Lung (tissue), 12 donors: ENCODE measurements around the gene S1PR5. TPM values are rescaled to one million over a fixed set of nuclear protein-coding genes. Genes with fewer than 3 reads are reported as not detected.
"Not testable (repeated sequence)": the region's sequence is repeated elsewhere in the genome, so short reads cannot be mapped to it uniquely, and the experiment has no call there.

Experiments
- ATAC-seq: fragments of 200-7000 bp; cut with Tn5 transposase; one replicate; pipeline ENCODE4 v1.9.1; 2020; ENCODE audit warnings: moderate number of reproducible peaks; ENCODE audit not compliant: insufficient read depth, low FRiP score
- DNase-seq, 3 donors: peaks; one replicate each; pipeline ENCODE4 v3.0.0-alpha.2; 2013 to 2017
- H3K27ac ChIP-seq, 2 donors: one replicate each; pipeline ENCODE4 v1.5.1; 2013; ENCODE audit warnings: mild to moderate bottlenecking in 2 of 2, moderate library complexity in 2 of 2, control low read depth in 1 of 2, inconsistent platforms in 1 of 2, low read depth in 1 of 2, low read length in 1 of 2
- H3K27me3 ChIP-seq, 3 donors: one replicate each; pipeline ENCODE4 v1.5.1; 2013; ENCODE audit warnings: low read length in 2 of 3; ENCODE audit not compliant: control insufficient read depth in 3 of 3, insufficient read depth in 3 of 3
- H3K36me3 ChIP-seq, 4 donors: one replicate each; pipeline ENCODE4 v1.5.1; 2013; ENCODE audit warnings: low read length in 4 of 4, mild to moderate bottlenecking in 1 of 4, moderate library complexity in 1 of 4; ENCODE audit not compliant: control insufficient read depth in 4 of 4, insufficient read depth in 4 of 4
- H3K4me1 ChIP-seq, 5 donors: one replicate each; pipeline ENCODE4 v1.5.1; 2013; ENCODE audit warnings: low read length in 5 of 5, mild to moderate bottlenecking in 2 of 5, moderate library complexity in 1 of 5; ENCODE audit not compliant: control insufficient read depth in 5 of 5, insufficient read depth in 5 of 5
- H3K4me3 ChIP-seq: one replicate; pipeline ENCODE4 v1.5.1; 2013; ENCODE audit warnings: mild to moderate bottlenecking, control low read depth, moderate library complexity
- H3K9ac ChIP-seq, 2 donors: one replicate each; pipeline ENCODE4 v1.5.1; 2013; ENCODE audit warnings: low read length in 2 of 2, control low read depth in 1 of 2; ENCODE audit not compliant: insufficient read depth in 1 of 2
- H3K9me3 ChIP-seq, 4 donors: one replicate each; pipeline ENCODE4 v1.5.1; 2013; ENCODE audit warnings: low read length in 3 of 4, mild to moderate bottlenecking in 1 of 4, moderate library complexity in 1 of 4; ENCODE audit not compliant: control insufficient read depth in 4 of 4, insufficient read depth in 3 of 4
- CTCF ChIP-seq: IDR thresholded peaks from 2 replicates; pipeline ENCODE4 v1.5.1; 2012; ENCODE audit warnings: mild to moderate bottlenecking; ENCODE audit errors: control extremely low read depth, extremely low read depth
- WGBS, 2 donors: extraction: QIAGEN DNeasy Blood & Tissue Kit; methylation state at CpG; one replicate each; pipeline ENCODE4 v1.1.7; 2013; 5-methylcytosine and 5-hydroxymethylcytosine counted together
- polyA plus RNA-seq, 2 donors: library from polyadenylated mRNA; stranded (reverse); fragments of 200-250 nt; gene quantifications; one replicate each; pipeline ENCODE4 v1.2.1, GENCODE V29; 2013
- total RNA-seq, 2 donors: library from RNA; depleted of rRNA in 1 of 2; stranded (reverse); fragments of >200 nt in 1 of 2; gene quantifications; one replicate each; pipeline ENCODE4 v1.2.1, GENCODE V29; 2014 to 2021
- donor health status: control.
- donor health status: control.
- donor health status: Bipolar disorder and iron deficiency.
- donor health status: healthy.
- donor health status: DM: yes; HTN: yes; CAD: no.

S1PR5 gene
- total and polyA plus RNA-seq, 4 donors: 0.26 to 1.4 (median 0.89) TPM

DNA sequence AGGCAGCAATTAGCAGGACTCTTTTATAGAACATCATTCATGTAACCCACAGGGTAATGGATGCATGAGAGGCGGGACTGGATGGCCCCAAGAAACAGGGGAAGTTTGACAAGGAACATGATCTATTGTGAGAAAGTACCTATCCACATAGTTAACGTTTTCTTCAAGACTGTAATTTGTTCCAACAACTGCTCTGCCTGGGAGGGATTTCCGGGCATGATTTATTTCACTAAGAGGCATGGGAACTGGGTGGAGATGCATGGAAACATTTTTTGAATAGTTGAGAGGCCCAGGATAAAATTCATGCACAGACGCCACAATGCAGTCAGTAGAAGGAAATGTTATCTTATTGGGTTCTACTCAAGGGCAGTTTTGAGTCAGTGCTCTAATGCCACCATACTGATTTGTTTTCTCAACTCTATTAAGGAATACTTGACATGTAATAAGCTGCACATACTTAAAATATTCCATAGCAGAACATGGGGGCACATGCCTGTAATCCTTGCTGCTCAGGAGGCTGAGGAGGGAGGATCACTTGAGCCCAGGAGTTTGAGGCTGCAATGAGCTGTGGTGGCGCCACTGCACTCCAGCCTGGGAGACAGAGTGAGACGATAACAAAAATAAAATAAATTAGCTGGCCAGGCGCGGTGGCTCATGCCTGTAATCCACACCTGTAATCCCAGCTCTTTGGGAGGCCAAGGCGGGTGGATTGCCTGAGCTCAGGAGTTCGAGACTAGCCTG lies 16.6 kb upstream of the S1PR5 start:
- ATAC-seq: no peak
- DNase-seq: no peak
- WGBS, 2 donors: 67 to 73% methylated on average over 10 of the region's 10 CpGs

DNA sequence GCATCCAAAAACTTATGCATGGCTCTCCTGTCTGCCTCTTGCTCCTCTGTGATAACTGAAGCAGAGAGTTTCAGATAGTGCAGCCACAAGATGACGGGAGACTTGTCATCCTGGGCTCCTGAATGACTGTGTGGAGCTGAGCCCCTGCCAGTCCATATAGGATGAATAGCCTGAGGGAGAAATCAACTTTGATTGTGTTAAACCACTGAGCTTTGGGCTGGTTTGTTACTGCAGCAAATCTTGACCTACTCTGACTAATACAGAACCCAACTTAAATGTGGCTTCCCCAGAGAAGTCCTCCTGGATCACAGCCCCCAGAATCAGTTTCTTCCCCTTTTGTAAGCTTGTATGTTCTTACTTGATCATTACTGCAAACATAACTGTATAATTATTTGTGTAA lies 15.2 kb upstream of the S1PR5 start:
- Histone ChIP-seq H3K9ac (no peak overlapping the region), H3K27me3 (peaks cover 0 to 2% (median 2%) of the 10 kb centered on the region in 3 donors), H3K4me3 (no peak overlapping the region), H3K36me3 (no peaks in the 10 kb centered on the region), H3K27ac (no peak overlapping the region), H3K9me3 (no peaks in the 10 kb centered on the region), H3K4me1 (peaks cover 0 to 2% (median 0%) of the 10 kb centered on the region in 5 donors)
- TF ChIP-seq CTCF: no peak
- ATAC-seq (no peak), DNase-seq (no peak)
- WGBS, 2 donors: 90 to 91% methylated on average over 1 of the region's 1 CpG

More for the DNA sequence above, 16.6 kb upstream of the S1PR5 start:
- no peak for TF ChIP-seq CTCF
- Histone ChIP-seq H3K27me3 (peaks cover 0 to 2% (median 2%) of the 10 kb centered on the region in 3 donors), H3K4me1 (peaks cover 0 to 2% (median 0%) of the 10 kb centered on the region in 5 donors), H3K27ac (no peak overlapping the region), H3K4me3 (no peak overlapping the region), H3K9ac (no peak overlapping the region), H3K9me3 (no peaks in the 10 kb centered on the region), H3K36me3 (no peaks in the 10 kb centered on the region)

DNA sequence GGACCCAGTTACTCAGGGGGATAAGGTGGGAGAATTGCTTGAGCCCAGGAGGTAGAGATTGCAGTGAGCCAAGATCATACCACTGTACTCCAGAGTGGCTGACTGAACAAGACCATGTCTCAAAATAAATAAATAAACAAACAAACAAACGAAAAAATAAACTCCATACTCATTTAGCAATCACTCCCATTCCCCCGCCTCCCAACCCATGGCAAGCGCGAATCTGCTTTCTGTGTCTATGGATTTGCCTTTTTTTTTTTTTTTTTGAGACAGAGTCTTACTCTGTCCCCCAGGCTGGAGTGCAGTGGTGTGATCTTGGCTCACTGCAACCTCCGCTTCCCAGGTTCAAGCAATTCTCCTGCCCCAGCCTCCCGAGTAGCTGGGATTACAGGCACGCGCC lies 9.6 kb upstream of the S1PR5 start:
- DNase-seq, ATAC-seq: not testable (repeated sequence)

DNA sequence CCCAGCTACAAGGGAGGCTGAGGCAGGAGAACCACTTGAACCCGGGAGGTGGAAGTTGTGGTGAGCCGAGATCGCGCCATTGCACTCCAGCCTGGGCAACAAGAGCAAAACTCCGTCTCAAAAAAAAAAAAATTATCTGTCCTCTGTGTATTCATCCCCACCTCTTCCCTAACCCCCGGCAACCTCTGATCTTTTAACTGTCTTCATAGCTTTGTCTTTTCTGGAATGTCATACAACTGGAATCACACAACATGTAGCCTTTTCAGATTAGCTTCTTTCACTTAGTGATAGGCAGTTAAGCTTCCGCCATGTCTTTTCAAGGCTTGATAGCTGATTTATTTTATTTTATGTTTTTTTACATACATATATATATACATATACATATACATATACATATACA lies 8.4 kb upstream of the S1PR5 start:
- no peak for DNase-seq
- WGBS, 2 donors: 84 to 93% methylated on average over 7 of the region's 7 CpGs
- Histone ChIP-seq H3K27ac (no peak overlapping the region), H3K36me3 (no peaks in the 10 kb centered on the region), H3K9ac (no peak overlapping the region), H3K9me3 (no peaks in the 10 kb centered on the region), H3K4me1 (no peaks in the 10 kb centered on the region), H3K4me3 (no peak overlapping the region), H3K27me3 (peaks cover 0 to 2% (median 0%) of the 10 kb centered on the region in 3 donors)
- TF ChIP-seq CTCF: no peak
- no peak for ATAC-seq

More for the DNA sequence above, 9.6 kb upstream of the S1PR5 start:
- H3K4me3 ChIP-seq, H3K27me3 ChIP-seq, H3K27ac ChIP-seq, H3K9ac ChIP-seq, H3K9me3 ChIP-seq, H3K36me3 ChIP-seq, H3K4me1 ChIP-seq: not testable (repeated sequence)
- 92 to 93% methylated on average over 8 of the region's 8 CpGs for WGBS, 2 donors
